IMR-90 (cell line): ENCODE results near the gene STK33. TPM values are rescaled to one million over a fixed set of nuclear protein-coding genes. Genes with fewer than 3 reads are reported as not detected.

Source experiments
- ATAC-seq: fragments of 200-7000 bp; cut with Tn5 transposase; 2 replicates; pipeline ENCODE4 v1.9.1; 2020; ENCODE audit warnings: low read depth, mild to moderate bottlenecking, moderate library complexity
- BruUV-seq: library from RNA; stranded (reverse); fragments of 400-500 nt; replicated peaks from 2 replicates; lab custom pipeline; 2021; lab: Mats Ljungman, UMichigan
- CTCF ChIA-PET: fragments of 300-600 bp; formaldehyde crosslinking; extraction: SDS; loops from one replicate; lab custom pipeline; 2021; ENCODE audit warnings: antibody characterized with exemption; lab: Yijun Ruan, JAX
- POLR2A ChIA-PET: fragments of 300-600 bp; sonication (Branson Sonifier 250); formaldehyde crosslinking; loops from one replicate; lab custom pipeline; 2022; ENCODE audit warnings: antibody characterized with exemption; ENCODE audit not compliant: unreplicated experiment; lab: Charles Lee
- DNase-seq: peaks from one replicate; pipeline ENCODE4 v3.0.0; 2013
- H2AFZ ChIP-seq: replicated peaks from 2 replicates; pipeline ENCODE3; 2013; ENCODE audit warnings: low read length, mild to moderate bottlenecking; ENCODE audit not compliant: poor library complexity
- H2AK5ac ChIP-seq: 2 replicates; pipeline ENCODE4 v1.6.1; 2013; ENCODE audit warnings: low read depth, low read length, inconsistent platforms
- H2AK9ac ChIP-seq: replicated peaks from 2 replicates; pipeline ENCODE3; 2013; ENCODE audit warnings: mild to moderate bottlenecking, low read depth, low read length, moderate library complexity; ENCODE audit not compliant: poor library complexity
- H2BK120ac ChIP-seq: 2 replicates; pipeline ENCODE4 v1.6.1; 2013; ENCODE audit warnings: low read depth, low read length, inconsistent platforms
- H2BK15ac ChIP-seq: 3 replicates; pipeline ENCODE4 v1.6.1; 2013; ENCODE audit warnings: low read depth, low read length, inconsistent platforms
- H2BK20ac ChIP-seq: 2 replicates; pipeline ENCODE4 v1.6.1; 2013; ENCODE audit warnings: low read depth, mild to moderate bottlenecking, inconsistent platforms, low read length, moderate library complexity
- H2BK5ac ChIP-seq: 2 replicates; pipeline ENCODE4 v1.6.1; 2013; ENCODE audit warnings: mild to moderate bottlenecking, low read depth, low read length, inconsistent platforms; ENCODE audit not compliant: poor library complexity, severe bottlenecking
- H3K14ac ChIP-seq: replicated peaks from 2 replicates; pipeline ENCODE4 v1.6.1; 2013; ENCODE audit warnings: low read depth, low read length, inconsistent platforms
- H3K18ac ChIP-seq: 2 replicates; pipeline ENCODE4 v1.6.1; 2013; ENCODE audit warnings: low read depth, low read length, control low read depth
- H3K23ac ChIP-seq: 2 replicates; pipeline ENCODE4 v1.6.1; 2013; ENCODE audit warnings: low read depth, low read length, inconsistent platforms
- H3K27ac ChIP-seq: 2 replicates; pipeline ENCODE4 v1.5.1; 2013; ENCODE audit warnings: mild to moderate bottlenecking, control low read depth, low read length; ENCODE audit not compliant: insufficient read depth
- H3K27me3 ChIP-seq: 2 replicates; pipeline ENCODE4 v1.6.1; 2013; ENCODE audit warnings: low read length; ENCODE audit not compliant: control insufficient read depth, insufficient read depth
- H3K36me3 ChIP-seq: 2 replicates; pipeline ENCODE4 v1.6.1; 2013; ENCODE audit warnings: low read length, mixed read lengths; ENCODE audit not compliant: control insufficient read depth, insufficient read depth
- H3K4ac ChIP-seq: 2 replicates; pipeline ENCODE4 v1.6.1; 2013; ENCODE audit warnings: low read depth, low read length, inconsistent platforms
- H3K4me1 ChIP-seq: 2 replicates; pipeline ENCODE4 v1.6.1; 2013; ENCODE audit warnings: low read length, mixed read lengths; ENCODE audit not compliant: control insufficient read depth, insufficient read depth
- H3K4me2 ChIP-seq: 2 replicates; pipeline ENCODE4 v1.6.1; 2013; ENCODE audit warnings: low read depth, mild to moderate bottlenecking, control low read depth, low read length, moderate library complexity
- H3K4me3 ChIP-seq: 2 replicates; pipeline ENCODE4 v1.5.1; 2013; ENCODE audit warnings: low read depth, mild to moderate bottlenecking, control low read depth, low read length, moderate library complexity; ENCODE audit not compliant: insufficient read depth
- H3K56ac ChIP-seq: 2 replicates; pipeline ENCODE4 v1.6.1; 2013; ENCODE audit warnings: low read length, inconsistent platforms; ENCODE audit not compliant: insufficient read depth; ENCODE audit errors: extremely low read depth
- H3K79me1 ChIP-seq, 2 experiments: 2 replicates each; pipeline ENCODE4 v1.6.1; 2013; ENCODE audit warnings: low read length in 2 of 2, inconsistent platforms in 1 of 2, low read depth in 1 of 2
- H3K9ac ChIP-seq: 2 replicates; pipeline ENCODE4 v1.6.1; 2013; ENCODE audit warnings: low read depth, low read length, control low read depth
- H3K9me1 ChIP-seq: 2 replicates; pipeline ENCODE4 v1.6.1; 2013; ENCODE audit warnings: low read length, inconsistent platforms; ENCODE audit not compliant: insufficient read depth
- H3K9me3 ChIP-seq: 2 replicates; pipeline ENCODE4 v1.6.1; 2013; ENCODE audit warnings: low read length; ENCODE audit not compliant: control insufficient read depth, insufficient read depth
- H4K20me1 ChIP-seq: 2 replicates; pipeline ENCODE4 v1.6.1; 2013; ENCODE audit warnings: low read length, inconsistent platforms; ENCODE audit not compliant: insufficient read depth
- H4K5ac ChIP-seq: 2 replicates; pipeline ENCODE4 v1.6.1; 2013; ENCODE audit warnings: mild to moderate bottlenecking, low read depth, low read length, control low read depth
- H4K8ac ChIP-seq, 2 experiments: 2 replicates each; pipeline ENCODE4 v1.6.1; 2013; ENCODE audit warnings: low read depth in 2 of 2, low read length in 2 of 2, control low read depth in 1 of 2, inconsistent platforms in 1 of 2
- H4K91ac ChIP-seq: 2 replicates; pipeline ENCODE4 v1.6.1; 2013; ENCODE audit warnings: low read depth, low read length, inconsistent platforms; ENCODE audit not compliant: insufficient read depth
- BHLHE40 ChIP-seq: fragments of 150-350 bp; IDR thresholded peaks from 2 replicates; pipeline ENCODE4 v1.6.1; 2016; ENCODE audit warnings: mild to moderate bottlenecking, low read depth, low read length
- MXI1 ChIP-seq: IDR thresholded peaks from 2 replicates; pipeline ENCODE4 v1.6.1; 2012; ENCODE audit warnings: low read depth, mild to moderate bottlenecking, low read length, moderate library complexity, borderline replicate concordance
- RCOR1 ChIP-seq: IDR thresholded peaks from 2 replicates; pipeline ENCODE4 v1.6.1; 2012; ENCODE audit warnings: mild to moderate bottlenecking, low read length, improper control_type of control experiment; ENCODE audit not compliant: insufficient replicate concordance
- RFX5 ChIP-seq: IDR thresholded peaks from 2 replicates; pipeline ENCODE4 v1.8.0; 2012; ENCODE audit warnings: low read depth, mild to moderate bottlenecking, low read length, moderate library complexity
- WGBS, 2 experiments: methylation state at CpG; one replicate each; pipeline versions ENCODE4 v1.1.5 to v1.1.7; 2013; ENCODE audit warnings: missing lambda C conversion rate in 2 of 2; ENCODE audit not compliant: insufficient read length in 1 of 2; ENCODE audit errors: extremely low coverage in 2 of 2; 5-methylcytosine and 5-hydroxymethylcytosine counted together
- dilution Hi-C: fragments of 300-500 bp; cut with HindIII; formaldehyde crosslinking; loops from one replicate; pipeline ENCODE4 v1.14.3; 2018; ENCODE audit warnings: low sequenced_read_pairs; ENCODE audit not compliant: unreplicated experiment
- in situ Hi-C: fragments of 300-500 bp; cut with MboI; formaldehyde crosslinking; loops from 3 replicates; pipeline ENCODE4 v1.14.3; 2019; ENCODE audit warnings: low sequenced_read_pairs, inconsistent platforms, mixed read lengths
- intact Hi-C: fragments of 100-400 bp; cut with micrococcal nuclease; formaldehyde crosslinking; loops from 2 replicates; pipeline ENCODE4 v1.10.0; 2022
- polyA plus RNA-seq, 3 experiments: library from polyadenylated mRNA; depleted of rRNA; stranded (reverse); fragments of >200 nt; gene quantifications; 2 replicates each; pipeline ENCODE4 v1.2.3, GENCODE V29; 2012; ENCODE audit warnings: low replicate concordance in 1 of 3
- total RNA-seq: library from RNA; depleted of rRNA; stranded (reverse); fragments of >200 nt; gene quantifications from 2 replicates; pipeline ENCODE4 v1.2.3, GENCODE V29; 2012
- TF ChIP-seq, protein P1 (sequence below): conservative IDR thresholded peaks from 2 replicates; pipeline ENCODE4 v1.5.1; 2012; ENCODE audit warnings: mild to moderate bottlenecking, low read depth, low read length, improper control_type of control experiment

The STK33 gene
- total and polyA plus RNA-seq, 2 of the 4 experiments (the other 2 are of a cell fraction): 2.3 to 2.6 TPM

DNA sequence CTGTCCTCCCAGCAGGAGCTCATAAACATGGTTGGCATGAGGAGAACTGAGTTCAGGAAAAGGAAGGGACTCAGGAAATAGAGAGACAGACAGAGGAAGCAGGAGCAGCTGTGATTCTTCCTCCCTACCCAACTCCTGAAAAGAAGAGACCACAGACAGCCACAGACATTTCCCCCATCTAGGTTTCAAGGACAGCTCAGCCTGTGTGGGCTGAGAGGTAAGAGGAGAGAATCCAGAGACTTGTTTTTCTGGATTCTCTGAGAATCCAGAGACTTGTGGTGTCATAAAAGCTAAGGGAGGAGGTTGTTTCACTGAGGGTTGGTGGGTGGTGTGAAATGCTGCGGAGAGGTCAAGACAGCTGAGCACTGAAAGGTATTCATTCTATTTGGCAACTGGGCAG, 19.0 kb upstream of the STK33 start:
- Histone ChIP-seq H3K27ac (no peak overlapping the region), H3K4me1 (peaks cover 2% of the 10 kb centered on the region), H3K4me3 (no peak overlapping the region), H3K9me1 (0 out of 2 replicates have a peak, but pooled peaks cover 4% of the 10 kb centered on the region), H3K9me3 (no peaks in the 10 kb centered on the region), H2AK9ac (no peak overlapping the region), H3K56ac (no peak overlapping the region), H4K91ac (no peak overlapping the region), H3K36me3 (peaks cover 19% of the 10 kb centered on the region), H3K14ac (no peak overlapping the region), H2BK120ac (no peak overlapping the region), H2AK5ac (no peak overlapping the region), H3K9ac (no peak overlapping the region), H3K18ac (no peak overlapping the region), H3K4ac (no peak overlapping the region), H2BK20ac (no peak overlapping the region), H4K20me1 (no peaks in the 10 kb centered on the region), H4K8ac (no peak overlapping the region), H2BK15ac (no peak overlapping the region), H3K23ac (no peak overlapping the region), H2AFZ (no peak overlapping the region), H3K4me2 (no peak overlapping the region), H3K79me1 (no peaks in the 10 kb centered on the region), H4K5ac (no peak overlapping the region), H2BK5ac (no peak overlapping the region), H3K27me3 (no peaks in the 10 kb centered on the region)
- in situ Hi-C loops (no loop called here), intact Hi-C loops (no loop called here), dilution Hi-C loops (no loop called here)
- ChIA-PET CTCF (interaction anchor here (0.6 to 0.9 kb wide), 2 partner anchors 10 to 411 kb away, joined by 3 to 4 read pairs; no protein-coding TSS in a partner anchor), POLR2A (no interaction called here)
- no peak for ATAC-seq
- DNase-seq: no peak
- no TSS peak for BruUV-seq
- TF ChIP-seq RFX5 (no peak), MXI1 (no peak), BHLHE40 (no peak), RCOR1 (no peak)
- TF ChIP-seq, protein P1, sequence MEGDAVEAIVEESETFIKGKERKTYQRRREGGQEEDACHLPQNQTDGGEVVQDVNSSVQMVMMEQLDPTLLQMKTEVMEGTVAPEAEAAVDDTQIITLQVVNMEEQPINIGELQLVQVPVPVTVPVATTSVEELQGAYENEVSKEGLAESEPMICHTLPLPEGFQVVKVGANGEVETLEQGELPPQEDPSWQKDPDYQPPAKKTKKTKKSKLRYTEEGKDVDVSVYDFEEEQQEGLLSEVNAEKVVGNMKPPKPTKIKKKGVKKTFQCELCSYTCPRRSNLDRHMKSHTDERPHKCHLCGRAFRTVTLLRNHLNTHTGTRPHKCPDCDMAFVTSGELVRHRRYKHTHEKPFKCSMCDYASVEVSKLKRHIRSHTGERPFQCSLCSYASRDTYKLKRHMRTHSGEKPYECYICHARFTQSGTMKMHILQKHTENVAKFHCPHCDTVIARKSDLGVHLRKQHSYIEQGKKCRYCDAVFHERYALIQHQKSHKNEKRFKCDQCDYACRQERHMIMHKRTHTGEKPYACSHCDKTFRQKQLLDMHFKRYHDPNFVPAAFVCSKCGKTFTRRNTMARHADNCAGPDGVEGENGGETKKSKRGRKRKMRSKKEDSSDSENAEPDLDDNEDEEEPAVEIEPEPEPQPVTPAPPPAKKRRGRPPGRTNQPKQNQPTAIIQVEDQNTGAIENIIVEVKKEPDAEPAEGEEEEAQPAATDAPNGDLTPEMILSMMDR: no peak
- WGBS, 2 experiments: 83% methylated on average over 1 of the region's 1 CpG; no CpG with 5 or more reads in 1 of the 2 experiments
